ENCODE measurements around the gene LRRC37A2.
"Not testable (repeated sequence)": the region's sequence is repeated elsewhere in the genome, so short reads cannot be mapped to it uniquely, and the experiment has no call there.

LRRC37A2 gene

GRCh38 chr17:46590157-46591146 lies 78.2 kb downstream of the LRRC37A2 start, which contains the start of gene NSF:
NSF (plus strand) TSS chr17:46590669; CDS start chr17:46590776, 107 bp downstream.
- H3K4me3 ChIP-seq (ENCODE audit: low read depth, low read length); DNase-seq (ENCODE audit: low read depth): not testable (repeated sequence)

GRCh38 chr17:46591332-46591731 lies 79.1 kb downstream of the LRRC37A2 start:
- not testable (repeated sequence) for H3K4me3 ChIP-seq (ENCODE audit: low read depth, low read length); DNase-seq (ENCODE audit: low read depth)

GRCh38 chr17:46598344-46598931 lies 86.2 kb downstream of the LRRC37A2 start:
- DNase-seq (ENCODE audit: low read depth); H3K4me3 ChIP-seq (ENCODE audit: low read depth, low read length): not testable (repeated sequence)

GRCh38 chr17:46600767-46601166 lies 88.5 kb downstream of the LRRC37A2 start:
- not testable (repeated sequence) for DNase-seq (ENCODE audit: low read depth)

GRCh38 chr17:46603125-46603524 lies 90.9 kb downstream of the LRRC37A2 start:
- not testable (repeated sequence) for DNase-seq (ENCODE audit: low read depth); H3K4me3 ChIP-seq (ENCODE audit: low read depth, low read length)

More at GRCh38 chr17:46600767-46601166, 88.5 kb downstream of the LRRC37A2 start:
- not testable (repeated sequence) for H3K4me3 ChIP-seq (ENCODE audit: low read depth, low read length)
